ENCODE results near the gene TYK2.
"Not testable (repeated sequence)": the region's sequence is repeated elsewhere in the genome, so short reads cannot be mapped to it uniquely, and the experiment has no call there.

The TYK2 gene

GRCh38 chr19:10407096-10407495 lies 26.7 kb upstream of the TYK2 start:
- DNase-seq = no peak

DNA sequence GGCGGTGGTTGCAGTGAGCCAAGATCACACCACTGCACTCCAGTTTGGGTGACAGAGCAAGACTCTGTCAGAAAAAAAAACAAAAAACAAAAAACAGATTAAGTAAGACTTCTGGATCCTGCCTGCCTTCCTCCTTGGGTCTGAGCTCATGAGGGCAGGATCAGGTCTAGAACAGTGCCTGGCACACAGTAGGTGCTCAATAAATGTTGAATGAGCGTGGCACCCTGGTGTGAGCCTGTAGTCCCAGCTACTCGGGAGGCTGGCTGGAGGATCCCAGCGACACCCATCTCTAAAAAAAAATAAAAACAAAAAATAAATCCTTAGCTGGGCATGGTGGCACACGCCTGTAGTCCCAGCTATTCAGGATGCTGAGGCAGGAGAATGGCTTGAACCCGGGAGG lies 25.8 kb upstream of the TYK2 start:
- no peak for DNase-seq

DNA sequence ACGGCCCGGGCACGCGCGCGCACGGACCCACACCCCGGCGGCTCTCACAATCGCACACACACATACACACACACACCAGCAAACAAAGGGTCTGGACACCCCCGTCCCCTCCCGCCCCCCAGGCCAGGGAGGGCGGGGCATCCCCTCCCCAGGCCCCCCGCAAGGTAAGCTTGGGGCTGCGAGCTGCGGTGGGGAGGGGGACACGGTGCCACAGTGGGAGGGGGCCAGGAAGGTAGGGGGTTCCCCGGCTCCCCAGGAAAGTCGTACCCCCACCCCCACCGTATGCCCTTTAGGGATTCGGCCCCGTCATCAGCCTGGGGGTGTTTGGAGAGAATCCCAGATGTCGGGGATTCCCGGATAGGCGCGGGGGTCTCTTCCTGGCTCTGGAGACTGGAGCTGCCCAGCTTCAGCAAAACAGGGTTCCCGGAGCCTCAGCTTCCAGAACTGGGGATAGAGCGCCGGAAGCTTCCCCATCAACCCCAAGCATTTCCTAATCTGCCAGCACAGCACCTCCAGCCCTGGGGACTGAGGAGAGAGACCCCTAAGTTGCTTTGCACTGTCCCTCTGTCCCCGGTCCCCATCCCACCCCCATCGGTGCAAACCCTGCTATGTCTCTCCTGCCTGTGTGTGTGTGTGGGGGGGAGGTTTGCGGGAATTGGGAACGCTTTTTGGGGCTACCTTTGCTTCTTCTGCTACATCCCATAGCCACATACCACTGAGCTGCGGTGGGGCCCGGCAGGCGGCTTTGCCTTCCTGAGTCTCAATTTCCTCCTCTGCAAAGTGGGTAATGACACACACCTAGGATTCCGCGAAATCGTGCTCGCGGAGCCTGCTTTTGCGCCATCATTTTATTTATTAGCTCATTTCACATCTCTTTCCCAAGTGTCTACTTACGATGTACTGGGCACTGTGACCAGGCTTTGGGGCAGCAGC lies 24.8 kb upstream of the TYK2 start:
- DNase-seq = no peak

GRCh38 chr19:10403137-10404021 lies 23.0 kb upstream of the TYK2 start, which contains the start of gene CDC37:
TSS of gene CDC37 (minus strand) at chr19:10403542. CDS start at chr19:10403479, 63 bp downstream.
- peak; percentile 94 for DNase-seq

DNA sequence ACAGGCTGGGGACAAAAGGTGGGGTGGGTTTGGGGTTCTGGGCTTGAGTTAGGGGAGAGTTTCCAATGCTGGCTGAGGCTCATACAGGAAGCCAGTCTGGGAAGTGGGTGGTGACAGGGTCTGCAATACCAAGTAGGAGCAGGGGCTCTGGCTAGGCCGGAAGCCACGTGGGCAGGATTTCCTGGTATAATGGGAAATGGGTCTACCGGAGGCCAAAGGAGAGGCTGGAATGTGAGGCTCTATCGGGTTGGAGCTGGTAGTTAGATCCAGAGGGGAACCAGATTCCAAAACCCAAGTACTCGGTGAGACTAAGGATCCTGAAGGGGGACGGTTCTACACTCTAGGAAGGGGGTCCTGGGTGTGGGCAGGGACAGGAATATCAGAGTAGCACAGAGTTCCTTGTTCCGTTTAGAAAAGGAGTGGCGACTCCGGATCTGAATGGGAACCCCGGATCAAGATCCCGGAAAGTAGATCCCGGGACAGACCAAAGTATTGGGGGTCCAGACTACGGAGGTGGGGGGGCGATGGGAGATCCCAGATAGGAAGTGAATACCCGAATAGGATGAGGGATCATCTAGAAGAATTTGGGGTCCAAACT lies 22.2 kb upstream of the TYK2 start:
- DNase-seq = no peak

GRCh38 chr19:10399878-10400277 lies 19.5 kb upstream of the TYK2 start:
- no peak for DNase-seq

GRCh38 chr19:10399340-10399739 lies 19.0 kb upstream of the TYK2 start:
- not testable (repeated sequence) for DNase-seq

- no peak for DNase-seq
Measured at GRCh38 chr19:10398819-10399218, 18.4 kb upstream of the TYK2 start.

- DNase-seq = no peak
Measured at GRCh38 chr19:10395917-10396316, 15.5 kb upstream of the TYK2 start.

- DNase-seq = no peak
Measured at GRCh38 chr19:10395436-10395835, 15.1 kb upstream of the TYK2 start.

DNA sequence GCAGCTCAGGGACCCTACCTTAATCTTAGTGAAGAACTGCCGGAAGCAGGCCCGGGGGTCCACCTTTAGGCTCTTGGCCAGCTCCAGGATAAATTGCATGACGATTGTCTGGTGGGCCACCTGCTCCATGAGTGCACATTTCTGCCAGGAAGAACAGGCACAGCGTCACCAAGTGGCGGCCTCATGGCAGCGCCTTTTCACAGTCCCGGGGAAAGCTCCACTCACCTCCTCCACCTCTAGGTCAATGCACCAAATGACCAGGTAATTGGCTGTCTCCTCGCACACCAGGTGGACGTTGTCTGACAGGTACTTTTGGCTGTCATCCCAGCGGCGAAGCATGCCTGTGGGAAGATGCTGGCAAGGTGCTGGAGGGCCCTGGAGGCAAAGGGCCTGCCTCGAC lies 14.6 kb upstream of the TYK2 start:
- DNase-seq = no peak

DNA sequence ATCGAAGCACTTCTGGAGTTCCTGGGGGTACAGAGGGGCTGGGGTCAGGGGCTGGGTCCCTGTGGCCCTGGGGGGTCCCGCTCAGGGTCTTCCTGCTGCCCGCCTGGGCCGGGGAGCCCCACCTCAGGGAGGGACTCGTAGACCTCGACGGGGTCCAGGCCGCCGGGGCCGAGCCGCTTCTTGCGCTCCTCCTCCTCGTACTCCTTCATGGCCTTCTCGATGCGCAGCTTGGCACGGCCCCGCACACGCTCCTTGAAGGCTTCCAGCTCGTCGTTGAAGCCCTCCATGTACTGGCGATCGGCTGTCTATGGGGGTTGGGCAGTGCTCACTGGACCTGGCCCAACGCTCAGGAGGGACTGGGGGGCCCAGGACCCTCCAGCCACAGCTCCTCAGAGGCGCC lies 12.8 kb upstream of the TYK2 start:
- no peak for DNase-seq

- no peak for DNase-seq
Measured at GRCh38 chr19:10392120-10392519, 11.7 kb upstream of the TYK2 start.

GRCh38 chr19:10390652-10391286 lies 10.4 kb upstream of the TYK2 start:
- DNase-seq = peak; percentile 60

- DNase-seq = no peak
Measured at GRCh38 chr19:10389863-10390262, 9.5 kb upstream of the TYK2 start.

DNA sequence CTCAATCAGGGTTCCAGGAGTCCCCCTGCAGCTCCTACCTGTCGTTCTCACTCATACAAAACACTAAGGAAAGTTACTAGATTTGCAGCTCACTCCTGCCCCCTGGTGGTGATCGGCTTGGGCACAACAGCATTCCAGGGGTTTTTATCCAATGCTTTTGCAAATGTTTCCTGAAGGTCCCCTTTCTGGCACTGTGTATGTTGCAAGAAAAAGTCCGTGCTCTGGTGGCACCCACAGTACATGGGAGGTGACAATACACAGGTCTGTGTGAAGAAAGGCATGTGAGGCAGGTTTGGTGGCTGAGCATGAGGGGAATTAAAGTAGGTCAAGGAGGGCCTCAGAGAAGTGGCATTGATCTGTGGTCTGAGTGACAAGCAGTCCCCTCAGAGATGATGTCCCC lies 8.6 kb upstream of the TYK2 start:
- DNase-seq = peak; percentile 85

DNA sequence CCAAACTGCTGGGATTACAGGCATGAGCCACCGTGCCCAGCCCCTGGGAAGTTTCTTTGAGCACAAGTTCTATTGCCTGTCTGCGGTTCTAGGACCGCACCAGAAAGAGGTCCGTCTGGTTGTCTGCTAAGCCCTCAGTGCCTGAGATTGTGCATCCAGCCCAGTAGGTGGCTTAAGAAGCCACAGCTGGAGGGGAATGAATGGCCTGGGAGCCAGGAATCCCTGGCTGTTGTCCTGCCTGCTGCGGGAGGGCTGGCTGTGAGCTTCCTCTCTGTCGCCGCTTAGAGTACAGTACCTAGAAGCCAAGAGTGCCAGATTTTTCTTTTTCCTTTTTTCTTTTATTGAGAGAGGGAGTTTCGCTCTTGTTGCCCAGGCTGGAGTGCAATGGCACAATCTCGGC lies 4.2 kb upstream of the TYK2 start:
- DNase-seq = no peak

DNA sequence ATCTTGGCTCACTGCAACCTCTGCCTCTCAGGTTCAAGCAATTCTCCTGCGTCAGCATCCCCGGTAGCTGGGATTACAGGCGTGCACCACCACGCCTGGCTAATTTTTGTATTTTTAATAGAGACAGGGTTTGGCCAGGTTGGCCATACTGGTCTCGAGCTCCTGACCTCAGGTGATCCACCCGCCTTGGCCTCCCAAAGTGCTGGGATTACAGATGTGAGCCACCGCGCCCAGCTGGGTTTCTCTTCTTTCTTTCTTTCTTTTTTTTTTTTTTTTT lies 2.8 kb upstream of the TYK2 start:
- not testable (repeated sequence) for DNase-seq

DNA sequence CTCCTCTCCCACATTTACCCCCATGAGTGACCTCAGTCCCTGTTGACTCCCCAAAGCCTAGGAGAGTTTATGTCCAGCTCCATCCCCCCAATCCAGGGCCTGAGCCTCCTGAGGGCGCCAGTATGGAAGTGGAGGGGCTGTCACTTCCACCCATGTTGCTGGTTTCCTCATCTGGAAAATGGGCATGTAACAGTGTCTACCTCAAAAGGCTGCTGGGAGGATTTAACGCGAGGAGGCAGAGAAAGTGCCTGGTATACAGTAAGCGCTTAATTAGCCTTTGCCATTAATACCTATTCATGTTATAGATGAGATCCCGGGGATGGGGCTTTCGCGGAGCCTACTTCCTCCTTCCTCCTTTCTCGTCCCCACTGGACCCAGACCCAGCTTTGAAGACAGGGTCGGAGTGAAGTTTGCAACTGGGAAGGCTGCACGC lies 476 bp downstream of the TYK2 start:
- no peak for DNase-seq

DNA sequence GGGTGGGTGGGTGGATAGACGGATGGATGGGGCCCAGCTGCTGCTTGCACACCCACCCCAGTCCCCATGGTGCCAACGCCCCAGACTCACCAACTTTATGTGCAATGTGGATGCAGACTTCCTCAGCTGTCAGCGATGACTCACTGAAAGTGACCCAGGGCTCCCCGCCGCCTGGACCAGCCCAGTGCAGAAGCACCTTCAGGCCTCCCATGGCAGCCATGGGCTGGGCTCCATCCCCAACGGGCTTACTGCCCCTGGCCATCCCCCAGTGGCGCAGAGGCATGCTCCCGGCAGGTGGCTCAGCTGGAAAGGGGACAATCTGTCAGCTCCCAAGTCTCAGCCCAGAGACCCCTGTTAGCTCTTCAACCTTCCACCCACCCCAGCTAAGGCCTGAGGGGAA lies 2.2 kb downstream of the TYK2 start:
- DNase-seq = no peak

DNA sequence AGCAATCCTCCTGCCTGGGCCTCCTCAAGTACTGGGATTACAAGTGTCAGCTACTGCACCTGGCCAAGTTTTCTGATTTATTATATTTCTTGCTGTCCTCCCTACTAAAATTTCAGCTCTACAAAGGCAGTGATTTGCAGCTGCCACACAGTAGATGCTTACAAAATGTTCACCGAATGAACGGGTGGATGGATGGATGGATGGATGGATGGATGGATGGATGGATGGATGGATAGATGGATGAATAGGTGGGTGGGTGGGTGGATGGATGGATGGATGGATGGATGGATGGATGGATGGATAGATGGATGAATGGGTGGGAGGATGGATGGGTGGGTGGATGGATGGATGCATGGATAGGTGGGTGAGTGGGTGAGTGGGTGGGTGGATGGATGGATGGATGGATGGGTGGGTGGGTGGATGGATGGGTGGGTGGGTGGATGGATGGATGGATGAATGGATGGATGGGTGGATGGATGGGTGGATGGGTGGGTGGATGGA lies 3.2 kb downstream of the TYK2 start:
- not testable (repeated sequence) for DNase-seq

- no peak for DNase-seq
Measured at GRCh38 chr19:10374931-10375330, 5.4 kb downstream of the TYK2 start.

GRCh38 chr19:10372690-10373089 lies 7.7 kb downstream of the TYK2 start:
- DNase-seq = no peak
